ENCODE measurements around the gene RRP36. TPM values are rescaled to one million over a fixed set of nuclear protein-coding genes. Genes with fewer than 3 reads are reported as not detected.
A peak's percentile ranks its signal among the peaks of the same experiment; 100 is the strongest.

RRP36 gene
- polyA plus RNA-seq, 1 donor from 2014 or later = 79.2 TPM

- Histone ChIP-seq H3K4me2 (ENCODE audit: low read length) (no peak overlapping the region), H3K9me3 (ENCODE audit: low read length) (no peaks in the 10 kb centered on the region), H3K4me3 (ENCODE audit: low read length) (peak overlapping the region; percentile 0), H4K20me1 (ENCODE audit: insufficient read depth) (no peaks in the 10 kb centered on the region), H3K9me2 (ENCODE audit: insufficient read depth, low read length) (no peaks in the 10 kb centered on the region), H3K27me3 (ENCODE audit: insufficient read depth, low read depth, low read length) (no peaks in the 10 kb centered on the region), H3K79me2 (replicated peaks; ENCODE audit: insufficient read depth, low read length) (peaks cover 12% of the 10 kb centered on the region), H3F3A (ENCODE audit: insufficient read depth, low read length, poor library complexity, severe bottlenecking) (peaks cover 4% of the 10 kb centered on the region), H3K36me3 (ENCODE audit: insufficient read depth, low read length) (no peaks in the 10 kb centered on the region), H3K9ac (ENCODE audit: low read length) (no peak overlapping the region), H3K27ac (ENCODE audit: low read length) (no peak overlapping the region), H2AFZ (ENCODE audit: low read depth, low read length) (no peak overlapping the region)
- TF ChIP-seq CTCF (IDR thresholded peaks at IDR 0.05; ENCODE audit: poor library complexity, severe bottlenecking) = no peak
- no peak for TF ChIP-seq REST (IDR thresholded peaks at IDR 0.05; ENCODE audit: borderline replicate concordance)
- TF ChIP-seq RAD21 (conservative IDR thresholded peaks at IDR 0.05) = no peak
- TF ChIP-seq POLR2AphosphoS5 (IDR thresholded peaks at IDR 0.05) = no peak
- TF ChIP-seq SMC3 (conservative IDR thresholded peaks at IDR 0.05; ENCODE audit: poor library complexity) = no peak
- TF ChIP-seq MXI1 (conservative IDR thresholded peaks at IDR 0.05; ENCODE audit: poor library complexity, severe bottlenecking) = no peak
- no peak for TF ChIP-seq EP300 (conservative IDR thresholded peaks at IDR 0.05; ENCODE audit: poor library complexity, severe bottlenecking)
- TF ChIP-seq TAF1 (IDR thresholded peaks at IDR 0.05; ENCODE audit: low read depth) = no peak
- TF ChIP-seq EZH2 (IDR thresholded peaks at IDR 0.05; ENCODE audit: borderline replicate concordance, insufficient read depth, low read length, poor library complexity, severe bottlenecking) = no peak
Observed at GRCh38 chr6:42987533-42988451, 33.6 kb upstream of the RRP36 start.

- H3K9me2 ChIP-seq (ENCODE audit: insufficient read depth, low read length) = no peaks in the 10 kb centered on the region
- H3K4me2 ChIP-seq (ENCODE audit: low read length) = no peak overlapping the region
- H3K9me3 ChIP-seq (ENCODE audit: low read length) = no peaks in the 10 kb centered on the region
- H3K4me3 ChIP-seq (ENCODE audit: low read length) = no peak overlapping the region
- H3K36me3 ChIP-seq (ENCODE audit: insufficient read depth, low read length) = no peaks in the 10 kb centered on the region
- TF ChIP-seq EZH2 (IDR thresholded peaks at IDR 0.05; ENCODE audit: borderline replicate concordance, insufficient read depth, low read length, poor library complexity, severe bottlenecking) = no peak
- no peak for TF ChIP-seq SMC3 (conservative IDR thresholded peaks at IDR 0.05; ENCODE audit: poor library complexity)
- no peak for TF ChIP-seq POLR2AphosphoS5 (IDR thresholded peaks at IDR 0.05)
- no peak for TF ChIP-seq EP300 (conservative IDR thresholded peaks at IDR 0.05; ENCODE audit: poor library complexity, severe bottlenecking)
- TF ChIP-seq CTCF (IDR thresholded peaks at IDR 0.05; ENCODE audit: poor library complexity, severe bottlenecking) = no peak
- H3K79me2 ChIP-seq (replicated peaks; ENCODE audit: insufficient read depth, low read length) = peaks cover 12% of the 10 kb centered on the region
- no peak overlapping the region for H2AFZ ChIP-seq (ENCODE audit: low read depth, low read length)
- no peaks in the 10 kb centered on the region for H4K20me1 ChIP-seq (ENCODE audit: insufficient read depth)
- H3F3A ChIP-seq (ENCODE audit: insufficient read depth, low read length, poor library complexity, severe bottlenecking) = peaks cover 4% of the 10 kb centered on the region
- H3K27ac ChIP-seq (ENCODE audit: low read length) = no peak overlapping the region
- no peaks in the 10 kb centered on the region for H3K27me3 ChIP-seq (ENCODE audit: insufficient read depth, low read depth, low read length)
- no peak overlapping the region for H3K9ac ChIP-seq (ENCODE audit: low read length)
Observed at GRCh38 chr6:42988486-42989020, 32.9 kb upstream of the RRP36 start.

All from neural cell (in vitro differentiated cells).